DMS79 (cell line): ENCODE measurements around the gene RASD1.

ENCODE experiments used
- DNase-seq: peaks from one replicate; lab custom pipeline; 2025; lab: John Stamatoyannopoulos, UW

The RASD1 gene

DNA sequence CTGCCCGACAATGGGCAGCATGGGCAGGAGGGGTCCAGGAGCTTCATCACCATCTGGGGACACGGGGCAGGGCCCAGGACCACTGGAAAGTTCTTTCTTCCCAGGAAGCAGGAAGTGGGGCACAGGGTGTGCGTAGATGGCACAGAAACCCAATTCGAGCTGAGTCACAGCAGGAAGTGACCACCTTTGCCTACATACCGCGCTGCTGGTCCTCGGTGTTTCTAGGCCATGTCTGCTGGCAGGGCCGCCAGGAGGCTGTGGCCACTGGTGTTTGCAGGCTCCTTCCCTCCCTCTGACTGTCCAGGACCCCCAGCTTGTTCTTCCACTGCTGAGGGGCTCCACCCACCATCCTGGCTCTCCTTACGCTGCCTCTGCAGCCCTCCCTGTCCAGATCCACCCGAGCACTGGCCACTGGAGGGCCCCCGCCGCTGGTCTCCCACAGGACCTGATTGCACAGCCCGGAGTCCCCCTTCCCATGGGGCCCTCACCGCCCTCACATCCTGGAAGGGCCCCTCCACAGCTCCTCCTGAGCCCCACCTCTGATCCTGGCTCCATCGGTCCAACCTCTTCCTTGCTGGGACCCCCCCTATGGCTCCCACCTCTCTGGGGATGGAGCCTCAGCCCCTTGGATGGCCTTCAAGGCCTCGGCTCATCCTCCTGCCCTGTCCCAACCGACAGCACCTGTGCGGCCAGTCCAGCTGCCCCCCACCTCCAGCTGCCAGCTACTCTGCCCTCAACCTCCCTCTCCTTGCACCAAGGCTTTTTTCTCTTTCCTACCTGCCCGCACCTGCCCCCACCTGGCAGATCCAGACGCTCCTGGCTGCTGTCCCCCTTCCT, 14.5 kb upstream of the RASD1 start:
- DNase-seq = no peak

DNA sequence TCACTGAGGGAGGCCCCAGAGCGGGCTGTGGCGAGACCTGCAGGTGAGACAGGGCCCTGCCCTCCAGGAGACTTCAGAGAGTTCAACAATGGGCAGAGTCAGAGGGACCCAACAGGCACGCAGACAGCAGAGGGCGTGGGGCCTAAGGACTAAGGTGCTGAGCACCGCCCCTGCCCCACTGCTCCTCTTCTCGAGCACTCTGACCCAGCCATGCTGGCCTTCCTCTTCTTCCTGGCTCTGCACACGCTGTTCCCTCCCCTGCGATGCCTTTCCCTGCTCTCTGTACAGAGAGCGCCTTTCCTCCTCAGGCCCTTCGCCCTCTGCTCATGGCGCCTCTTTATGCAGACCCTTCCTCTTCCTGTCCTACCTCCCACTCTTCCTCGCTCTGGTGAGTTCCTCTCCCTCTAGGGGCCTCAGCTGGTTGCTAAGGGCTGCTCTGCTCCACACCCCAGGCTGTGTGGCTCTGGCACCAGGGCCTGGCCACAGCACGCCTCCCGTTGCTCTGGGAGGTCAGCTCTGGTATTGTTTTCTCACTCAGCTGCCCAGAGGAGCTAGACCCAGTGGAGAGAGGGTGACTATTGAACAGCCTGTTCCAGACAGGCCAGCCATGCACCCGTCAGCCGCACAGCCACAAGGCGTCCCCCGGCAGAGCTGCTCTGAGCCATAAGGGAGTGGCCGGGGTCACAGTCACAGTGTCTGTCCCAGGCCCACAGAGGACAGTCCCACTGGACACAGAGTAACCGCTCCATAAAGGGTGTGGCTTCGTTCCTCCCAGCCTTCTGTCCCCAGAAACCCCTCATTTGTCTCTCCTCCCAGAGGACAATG, 13.6 kb upstream of the RASD1 start:
- DNase-seq = no peak

DNA sequence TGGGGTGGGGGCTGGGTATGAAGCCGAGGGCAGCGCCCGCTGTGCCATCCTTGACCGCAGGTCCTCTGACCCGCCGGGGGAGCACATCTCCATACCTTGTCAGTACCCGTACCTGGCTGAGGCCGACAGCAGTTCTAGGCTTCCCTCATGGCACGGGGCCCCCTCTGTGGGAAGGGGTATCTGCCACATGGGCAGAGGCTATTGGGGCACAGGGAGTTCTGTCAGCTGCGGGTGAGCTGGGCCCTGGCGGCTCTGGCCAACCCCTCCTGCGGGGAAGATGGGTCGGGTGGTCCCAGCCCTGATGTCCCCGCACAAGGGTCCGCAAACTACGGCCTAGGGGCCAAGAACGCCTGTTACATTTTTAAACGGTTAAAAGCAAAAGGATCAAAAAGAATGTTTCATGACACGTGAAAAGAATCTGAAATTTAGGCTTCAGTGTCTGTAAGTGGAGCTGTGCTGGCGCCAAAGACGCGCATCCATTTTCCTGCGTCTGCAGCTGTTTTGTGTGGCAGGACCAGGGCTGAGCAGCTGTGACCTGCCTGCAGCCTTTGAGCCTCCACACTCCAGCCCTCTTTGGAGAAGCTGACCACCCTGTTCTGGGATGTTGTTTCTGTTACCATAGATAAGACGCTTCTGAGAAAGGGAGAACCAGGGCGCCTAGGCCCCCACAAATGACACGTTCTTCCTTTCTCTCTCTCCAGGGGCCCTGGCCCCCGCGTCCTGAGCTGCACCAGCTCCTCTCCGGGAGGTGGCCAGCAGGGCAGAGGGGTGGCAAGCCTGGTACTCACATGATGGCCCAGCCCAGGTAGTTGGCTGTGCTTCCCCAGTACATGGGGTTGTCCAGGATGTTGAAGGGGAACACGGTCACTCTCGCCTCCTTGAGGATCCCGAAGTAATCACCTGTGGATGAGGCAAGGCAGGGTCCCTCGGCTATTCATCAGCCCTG, 12.7 kb upstream of the RASD1 start:
- DNase-seq = no peak

DNA sequence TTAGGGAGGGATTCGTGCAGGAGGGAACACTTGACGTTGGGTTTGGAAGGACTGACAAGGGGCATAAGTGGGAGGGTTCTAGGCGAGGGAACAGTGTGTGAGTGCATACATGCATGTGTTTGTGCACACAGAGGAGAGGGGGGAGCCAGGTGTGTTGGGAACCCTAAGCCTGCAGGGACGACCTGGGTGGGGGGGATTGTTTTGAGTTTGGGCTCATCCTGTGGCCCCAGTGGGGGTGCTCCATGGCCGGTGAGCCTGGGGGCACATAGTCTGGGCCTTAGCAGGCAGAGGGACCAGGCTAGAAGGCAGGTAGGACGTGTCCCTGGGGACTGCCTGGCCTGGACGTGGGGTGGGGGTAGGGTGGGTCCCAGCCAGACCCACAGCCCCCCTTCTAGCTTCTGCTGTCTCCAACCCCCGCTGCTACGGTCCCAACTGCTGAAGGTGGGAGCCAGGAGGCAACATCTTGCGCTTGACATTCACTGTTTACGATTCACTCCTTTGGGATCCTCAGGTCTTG, 11.9 kb upstream of the RASD1 start:
- peak; percentile 78 for DNase-seq

DNA sequence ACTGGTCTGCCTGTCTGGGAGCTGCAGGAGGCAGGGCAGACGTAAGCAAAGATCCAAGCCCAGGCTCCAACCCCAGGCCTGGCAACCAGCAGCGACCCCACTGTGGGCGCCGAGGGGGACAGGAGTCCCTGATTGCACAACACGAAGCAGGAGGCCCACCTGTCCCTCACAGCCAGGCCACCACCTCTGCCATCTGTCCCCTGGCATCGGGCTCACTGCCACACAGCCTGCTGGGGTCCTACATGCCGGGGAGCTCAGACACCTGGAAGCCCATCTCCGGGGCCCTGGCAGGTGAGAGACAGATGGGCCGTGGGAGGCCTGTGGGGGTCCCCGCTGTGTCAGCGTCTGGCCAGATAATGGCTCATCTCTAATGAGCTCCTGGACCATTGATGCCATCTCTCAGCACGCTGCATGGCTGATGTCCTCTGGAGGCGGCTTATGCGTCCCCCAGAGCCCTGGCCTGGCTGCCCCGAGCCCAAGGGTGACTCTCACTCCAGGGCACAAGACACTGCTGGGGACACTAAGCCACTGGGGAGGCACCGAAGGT, 11.3 kb upstream of the RASD1 start:
- no peak for DNase-seq

DNA sequence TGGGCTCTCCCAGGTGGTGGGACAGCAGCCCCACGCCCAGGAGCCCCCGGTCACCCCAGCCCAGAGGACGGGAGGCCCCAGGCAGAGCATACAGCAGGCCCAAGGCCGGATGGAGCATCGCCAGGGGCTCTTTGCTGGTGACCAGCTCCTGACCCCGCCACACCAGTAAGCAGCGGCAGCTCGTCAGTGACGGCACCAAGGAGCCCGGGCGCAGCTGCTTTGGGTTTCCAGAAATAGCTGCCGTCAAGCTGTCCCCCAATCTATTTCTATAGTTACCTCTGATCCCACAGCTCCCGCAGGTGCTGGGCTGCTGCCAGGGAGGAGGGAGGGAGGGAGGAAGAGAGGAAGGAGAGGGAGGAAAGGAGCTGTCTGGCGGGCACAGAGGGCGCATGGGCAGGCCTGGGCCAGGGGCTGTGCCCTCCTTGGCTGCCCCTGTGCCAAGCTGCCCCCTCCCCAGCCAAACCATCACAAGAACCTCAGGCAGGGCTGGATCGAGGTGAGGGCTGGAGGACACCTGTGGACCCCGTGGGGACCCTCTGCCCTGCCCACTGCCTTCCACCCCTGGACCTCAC, 10.8 kb upstream of the RASD1 start:
- DNase-seq = peak; percentile 34

DNA sequence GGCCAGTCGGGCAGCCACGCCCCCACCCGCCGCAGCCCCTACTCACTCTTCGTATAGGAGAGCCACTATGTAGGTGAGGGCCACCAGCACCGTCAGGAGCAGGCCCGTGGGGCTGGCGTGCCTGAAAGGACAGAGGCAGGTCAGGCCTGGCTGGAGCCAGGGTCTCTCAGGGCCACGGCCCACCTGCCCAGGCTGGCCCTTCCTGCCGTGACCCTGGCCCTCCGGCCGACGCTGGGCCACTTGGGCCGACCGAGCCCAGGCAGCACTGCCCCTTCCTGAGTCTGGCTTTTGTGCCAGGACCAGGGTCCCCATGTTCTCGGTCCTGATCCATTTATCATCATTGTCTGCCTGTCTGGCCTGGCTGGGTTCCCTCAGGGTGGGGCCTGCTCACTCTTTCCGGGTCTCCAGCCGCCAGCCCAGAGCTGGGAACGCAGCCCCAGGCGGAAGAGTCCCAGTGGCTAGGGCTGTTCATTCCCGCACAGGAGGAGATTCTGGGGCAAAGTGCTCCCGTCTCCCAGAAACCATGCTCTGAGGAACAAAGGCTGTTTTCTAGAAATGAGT, 10.1 kb upstream of the RASD1 start:
- no peak for DNase-seq

DNA sequence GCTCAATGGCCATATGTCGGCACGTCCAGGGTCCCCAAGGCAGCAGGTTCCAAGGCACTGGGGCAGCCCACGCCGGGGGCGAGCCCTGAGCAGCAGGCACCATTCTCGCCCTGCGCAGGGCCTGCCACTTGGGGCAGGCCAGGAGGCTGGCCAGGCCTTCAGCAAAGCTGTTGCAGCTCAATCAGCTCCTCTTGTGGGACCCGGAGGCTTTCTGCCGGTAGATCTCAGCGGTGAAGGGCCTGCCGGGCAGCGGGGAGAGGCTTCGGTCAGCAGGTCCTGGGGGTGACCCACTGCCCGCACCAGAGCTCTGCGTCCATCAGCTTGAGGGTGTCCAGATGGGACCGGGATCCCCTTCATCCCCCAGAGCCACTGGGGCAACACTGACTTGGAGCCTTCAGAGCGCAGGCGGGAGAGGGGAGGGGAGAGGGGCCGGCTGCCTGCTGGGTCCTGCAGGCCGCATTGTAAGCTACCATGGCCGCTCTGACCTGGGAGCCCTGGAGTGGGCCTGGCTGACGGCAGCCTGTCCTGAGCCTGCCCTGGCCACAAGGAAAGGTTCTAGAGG, 9.5 kb upstream of the RASD1 start:
- no peak for DNase-seq

DNA sequence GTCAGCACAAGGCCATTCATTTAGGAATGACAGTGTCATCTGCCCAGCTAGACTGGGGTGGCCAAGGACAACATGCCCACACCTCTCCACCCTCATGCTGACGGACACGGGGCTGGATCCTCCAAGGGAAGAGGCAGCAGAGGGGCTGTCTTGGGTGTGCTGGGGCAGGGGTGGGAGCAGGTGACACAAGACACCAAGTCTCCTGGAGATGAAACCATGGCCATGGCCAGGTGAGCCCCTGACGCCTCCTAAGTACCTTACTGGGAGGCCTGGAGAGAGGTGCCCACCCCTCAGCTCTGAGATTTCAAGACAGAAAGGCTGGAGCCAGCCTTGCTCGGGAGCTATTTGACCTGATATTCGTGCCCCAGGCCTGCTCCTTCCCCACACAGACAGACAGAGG, 9.0 kb upstream of the RASD1 start:
- DNase-seq = no peak

DNA sequence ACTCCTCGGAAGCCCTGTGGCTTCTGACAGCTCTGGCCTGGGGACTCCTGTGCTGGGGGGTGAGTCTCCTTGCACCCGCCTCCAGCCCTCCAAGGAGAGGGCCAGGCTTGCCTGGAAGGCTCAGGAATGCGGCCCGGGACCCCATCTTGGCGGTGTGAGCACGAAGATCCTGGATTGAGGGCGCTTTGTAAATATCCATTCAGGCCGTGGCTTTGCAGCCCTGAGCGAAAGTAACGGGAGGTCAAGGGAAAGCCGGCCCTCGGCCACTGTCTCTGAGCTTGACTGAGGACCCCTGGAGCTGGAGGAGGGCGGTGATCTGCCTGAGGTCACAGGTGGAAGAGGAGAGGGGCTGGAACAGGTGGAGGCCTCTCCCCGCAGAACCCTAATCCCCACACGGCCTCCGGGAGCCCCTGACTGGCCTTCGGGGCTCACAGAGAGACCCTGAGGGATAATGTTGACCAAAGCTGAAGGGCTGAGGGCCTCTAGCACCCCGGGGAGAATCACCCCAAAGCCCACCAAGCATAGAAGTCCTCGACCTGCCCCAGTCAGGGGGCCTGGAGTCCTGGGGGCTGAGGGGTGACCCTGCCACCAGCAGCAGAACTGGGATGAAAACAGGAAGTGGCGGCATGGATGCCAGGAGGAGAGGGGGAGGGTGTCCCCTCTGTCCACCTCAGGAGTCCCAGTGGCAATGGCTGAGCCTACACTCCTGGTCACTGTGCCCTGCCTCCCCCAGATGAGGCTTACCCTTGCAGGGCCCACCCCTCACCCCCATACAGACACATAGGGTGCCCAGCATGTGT, 8.3 kb upstream of the RASD1 start:
- DNase-seq = no peak

DNA sequence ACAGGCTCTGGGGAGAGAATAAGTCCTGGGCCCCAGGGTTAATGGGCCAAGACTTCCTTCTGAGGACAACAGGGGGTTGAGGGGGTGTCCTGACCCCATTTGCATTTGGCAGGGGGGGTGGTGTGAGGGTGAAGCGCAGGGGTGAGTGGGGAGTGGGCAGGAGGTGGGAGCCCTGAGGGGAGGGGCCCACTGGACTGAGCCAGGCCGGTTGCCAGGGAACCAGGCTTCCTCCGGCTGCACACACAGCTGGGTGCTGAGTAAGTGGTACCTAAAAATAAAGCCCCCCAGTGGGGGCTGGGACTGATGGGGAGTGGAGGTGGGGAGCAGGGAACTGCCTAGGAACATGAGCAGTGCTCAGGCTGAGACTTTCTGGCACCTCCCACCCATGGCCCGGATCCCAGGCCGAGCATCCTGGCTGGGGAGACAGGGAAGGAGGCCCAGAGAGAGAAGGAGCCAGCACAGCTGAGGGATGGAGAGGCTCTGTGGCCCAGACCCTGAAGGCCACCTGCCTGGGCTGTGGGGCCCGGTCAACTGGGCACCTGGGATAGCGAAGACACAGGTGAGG, 7.5 kb upstream of the RASD1 start:
- DNase-seq = no peak

DNA sequence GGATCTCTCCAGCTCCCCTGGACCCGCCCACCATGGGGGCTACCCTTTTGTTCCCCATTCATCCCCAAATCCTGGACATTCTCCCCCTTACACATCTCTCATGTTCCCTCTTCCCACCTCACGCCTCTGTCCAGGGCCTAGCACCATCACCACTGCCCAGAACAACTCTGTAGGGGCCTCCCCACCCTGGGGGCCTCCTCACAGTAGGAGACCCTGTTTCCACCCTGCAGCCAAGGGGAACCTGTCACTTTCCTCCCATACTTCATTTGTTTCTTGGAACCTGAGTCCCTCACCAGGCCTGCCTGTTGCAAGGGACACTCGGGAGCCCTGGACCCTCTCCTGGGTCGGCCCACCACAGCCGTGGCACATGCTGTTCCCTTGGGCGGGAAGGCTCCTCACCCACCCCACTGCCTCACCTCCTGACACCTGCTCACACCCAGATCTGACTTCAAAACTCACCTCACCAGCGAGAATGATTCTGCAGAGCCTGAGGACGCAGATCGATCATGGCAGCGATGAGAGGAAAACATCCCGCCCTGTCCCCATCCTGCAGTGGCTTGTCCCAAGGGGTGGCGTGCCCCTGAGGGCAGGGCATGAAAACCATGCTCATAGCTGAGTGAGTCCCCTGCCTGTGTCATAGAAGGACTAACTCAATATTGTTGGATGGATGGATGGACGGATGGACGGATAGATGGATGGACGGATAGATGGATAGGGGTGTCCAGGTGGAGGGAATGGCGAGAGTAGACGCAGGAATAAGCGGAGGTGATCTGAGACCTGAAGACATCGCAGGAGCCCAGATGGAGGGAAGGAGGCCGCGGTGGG, 6.8 kb upstream of the RASD1 start:
- DNase-seq = no peak

DNA sequence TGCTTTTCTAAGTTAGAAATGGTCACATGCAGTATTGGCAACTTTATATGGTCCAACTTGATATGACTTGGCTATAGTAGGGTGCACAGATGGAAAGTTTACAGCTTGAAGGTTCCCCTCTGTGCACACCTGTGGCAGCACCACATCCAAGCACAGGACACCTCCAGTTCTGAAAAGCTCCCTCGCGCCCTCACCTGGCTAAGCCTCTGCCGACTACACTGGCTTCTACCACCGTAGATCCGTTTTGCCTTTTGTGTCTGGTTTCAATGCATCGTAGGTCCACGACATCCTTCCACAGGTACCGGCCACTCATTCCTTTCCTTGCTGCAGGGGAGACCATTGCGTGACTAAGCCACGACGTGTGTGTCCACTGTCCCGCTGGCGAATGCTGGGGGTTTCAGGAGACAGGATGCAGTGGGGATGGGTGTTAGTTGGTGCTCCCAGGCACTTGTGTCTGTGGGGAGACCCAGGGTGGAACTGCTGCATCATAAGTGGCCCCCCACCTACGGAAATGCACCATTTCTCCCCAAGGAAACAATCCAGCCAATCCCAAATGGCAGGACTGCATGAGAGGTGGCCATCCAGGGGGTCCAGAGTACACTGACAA, 4.9 kb upstream of the RASD1 start:
- no peak for DNase-seq

DNA sequence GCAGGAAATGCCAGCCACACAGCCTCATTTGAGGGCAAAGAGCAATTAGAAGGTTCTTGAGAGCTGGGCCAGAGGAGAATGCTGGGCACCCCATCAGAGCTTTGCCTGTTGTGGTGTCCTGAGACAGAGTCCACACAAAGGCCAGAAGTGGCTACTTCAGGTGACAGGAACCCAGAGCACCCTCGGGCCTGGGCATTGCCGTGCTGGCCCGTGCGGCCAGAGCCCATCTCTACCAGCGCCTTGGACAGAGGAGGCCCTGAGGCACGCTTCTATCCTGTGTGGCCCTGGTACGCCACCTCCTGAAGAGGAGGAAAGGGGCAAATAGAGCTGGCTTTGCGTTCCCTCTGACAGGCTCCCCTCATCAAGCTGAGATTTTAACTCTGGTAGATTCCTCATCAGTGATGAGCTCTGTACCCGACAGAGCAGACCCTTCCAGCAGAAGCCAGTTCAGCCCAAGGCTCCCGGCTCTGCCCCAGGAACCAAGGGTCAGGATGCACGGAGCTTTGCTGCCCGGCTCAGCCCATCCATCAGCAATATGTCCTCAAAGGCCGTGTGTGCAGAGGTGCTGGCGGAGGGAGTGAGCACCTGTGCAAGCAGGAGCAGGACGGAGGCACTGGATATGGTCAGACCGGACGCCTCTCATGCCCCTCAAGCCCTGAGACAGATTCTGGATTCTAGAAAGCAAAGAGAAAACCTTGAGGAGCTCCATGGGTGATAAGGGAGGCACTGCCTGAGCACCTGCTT, 3.4 kb upstream of the RASD1 start:
- no peak for DNase-seq

DNA sequence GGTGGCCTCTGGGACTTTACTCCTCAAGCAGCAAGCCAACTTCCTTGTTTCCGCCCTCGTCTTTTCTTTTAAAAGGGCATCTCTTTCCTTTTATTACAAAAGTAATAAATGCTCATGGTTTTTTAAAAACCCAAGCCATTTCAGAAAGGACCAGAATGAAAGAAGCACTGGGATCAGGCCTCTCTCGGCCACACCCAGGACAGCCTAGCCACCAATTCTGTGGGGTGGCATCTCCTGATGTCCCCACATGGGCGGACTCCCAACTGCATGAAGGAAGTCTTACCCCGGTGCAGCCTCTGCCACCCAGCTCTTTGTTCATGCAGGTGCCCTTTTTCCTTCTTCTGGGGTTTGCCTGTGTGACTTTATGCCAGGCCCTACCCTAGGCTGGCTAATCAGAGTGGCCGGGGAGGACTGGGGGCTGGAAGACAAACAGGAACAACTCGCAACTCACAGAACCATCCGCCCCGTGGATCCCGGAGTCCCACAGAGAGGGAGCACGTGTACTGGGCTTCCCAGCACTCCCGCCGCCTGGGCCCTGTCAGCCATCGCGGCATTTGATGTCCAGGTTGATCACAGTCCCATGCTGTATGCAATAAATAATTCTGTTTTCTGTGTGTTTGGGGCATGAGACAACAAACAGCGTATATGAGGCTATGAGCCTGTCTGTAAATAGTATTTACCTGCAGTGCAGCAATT, 2.6 kb upstream of the RASD1 start:
- DNase-seq = no peak

DNA sequence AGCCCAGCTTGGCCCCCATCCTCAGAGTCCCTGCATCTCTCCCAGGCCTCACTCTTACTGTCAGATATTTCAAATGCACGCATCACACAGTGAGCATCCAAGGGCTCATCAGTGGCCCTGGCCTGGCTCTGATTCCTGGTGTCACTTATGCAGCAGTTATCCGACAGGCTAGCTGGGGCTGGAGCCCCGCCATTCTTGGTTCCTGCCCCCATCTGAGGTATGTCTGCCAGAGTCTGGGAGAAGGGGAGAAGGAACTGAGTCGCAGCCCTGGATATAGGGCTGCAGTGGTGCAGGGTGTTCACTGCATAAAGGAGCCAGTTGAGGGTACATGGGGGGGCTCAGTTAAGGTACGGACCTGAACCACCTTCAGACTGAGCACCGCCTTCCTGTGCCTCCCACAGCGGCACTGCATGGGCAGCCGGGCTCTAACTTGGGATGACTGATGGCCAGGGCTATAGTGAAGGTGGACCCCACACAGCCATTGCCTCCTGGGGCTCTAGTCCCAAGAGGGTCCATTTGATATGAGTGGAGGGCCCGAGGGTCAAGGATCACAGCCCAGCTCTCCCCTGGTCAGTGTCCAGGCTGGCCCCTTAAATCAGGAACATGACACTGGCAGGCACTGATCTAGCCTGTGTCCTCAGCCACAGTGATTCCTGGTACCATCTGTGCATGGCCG, 1.8 kb upstream of the RASD1 start:
- DNase-seq = no peak
